ENCODE data around the gene ESYT1. TPM values are rescaled to one million over a fixed set of nuclear protein-coding genes. Genes with fewer than 3 reads are reported as not detected.

ESYT1 gene
- polyA plus RNA-seq, 1 donor from 2014 or later, result 19.6 TPM

DNA sequence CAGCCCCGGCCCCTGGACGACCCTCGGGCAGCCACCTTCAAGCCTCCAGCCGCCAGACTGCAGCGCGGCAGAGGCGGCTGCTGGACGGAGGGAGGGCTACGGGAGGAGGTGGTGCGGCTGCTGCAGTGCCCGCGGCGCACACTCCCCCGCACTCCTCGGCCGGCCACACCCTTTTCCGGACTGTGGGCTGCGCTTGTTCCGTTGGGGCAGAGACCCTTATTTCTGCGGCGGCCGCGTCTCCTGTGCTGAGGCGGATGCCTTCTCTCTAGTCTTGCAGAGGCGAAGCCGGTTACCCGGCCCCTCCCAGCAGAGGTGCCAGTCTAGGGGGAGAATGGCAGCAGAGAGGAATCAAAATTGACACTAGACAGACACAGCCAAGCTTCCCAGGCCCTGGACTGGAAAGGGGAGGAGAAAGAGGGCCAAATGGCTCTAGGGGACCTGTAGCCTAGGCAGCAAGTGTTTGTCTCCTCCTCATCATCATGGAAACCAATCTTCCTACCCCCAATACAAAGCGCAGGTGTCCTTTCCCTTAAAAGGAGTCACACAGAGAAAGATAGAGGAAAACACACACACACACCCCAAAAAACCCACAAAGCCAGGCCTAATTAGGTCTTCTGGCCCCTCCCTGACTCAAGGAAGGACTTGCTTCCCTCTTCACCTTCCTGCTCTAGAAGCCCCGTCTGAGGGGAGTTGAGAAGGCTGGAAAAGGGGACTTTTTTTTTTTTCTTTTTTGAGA is 1.3 kb downstream of the ESYT1 start:
- H3K4me2 ChIP-seq (ENCODE audit: low read length), result peak overlapping the region; percentile 74
- peak overlapping the region; percentile 33 for H2AFZ ChIP-seq (ENCODE audit: low read depth, low read length)

DNA sequence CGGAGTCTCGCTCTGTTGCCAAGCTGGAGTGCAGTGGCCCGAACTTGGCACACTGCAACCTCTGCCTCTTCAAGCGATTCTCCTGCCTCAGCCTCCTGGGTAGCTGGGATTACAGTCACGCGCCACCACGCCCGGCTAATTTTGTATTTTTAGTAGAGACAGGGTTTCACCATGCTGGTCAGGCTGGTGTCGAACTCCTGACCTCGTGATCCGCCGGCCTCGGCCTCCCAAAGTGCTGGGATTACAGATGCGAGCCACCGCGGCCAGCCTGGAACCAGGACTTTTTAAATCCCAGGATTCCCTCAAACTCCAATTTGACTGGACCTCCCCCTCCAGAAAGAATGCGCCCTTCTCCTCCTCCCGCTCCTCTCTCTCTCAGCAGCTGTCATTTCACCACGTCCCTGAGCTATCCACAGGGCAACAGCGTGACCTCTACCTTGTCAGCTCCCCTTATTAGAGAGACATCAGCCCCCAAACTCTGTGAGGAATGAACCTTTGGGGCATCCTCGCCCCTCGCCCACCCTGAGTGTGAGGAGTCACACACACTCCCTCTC is 2.0 kb downstream of the ESYT1 start:
- Histone ChIP-seq H3K9ac (ENCODE audit: low read length) (peak overlapping the region; percentile 80), H3K4me3 (ENCODE audit: low read length) (peak overlapping the region; percentile 76), H3K9me2 (ENCODE audit: insufficient read depth, low read length) (no peaks in the 10 kb centered on the region), H4K20me1 (ENCODE audit: insufficient read depth) (no peaks in the 10 kb centered on the region), H3K36me3 (ENCODE audit: insufficient read depth, low read length) (no peaks in the 10 kb centered on the region), H3K4me2 (ENCODE audit: low read length) (peak overlapping the region; percentile 74), H3K27me3 (ENCODE audit: insufficient read depth, low read depth, low read length) (no peaks in the 10 kb centered on the region), H3K9me3 (ENCODE audit: low read length) (no peaks in the 10 kb centered on the region), H3K27ac (ENCODE audit: low read length) (no peak overlapping the region), H2AFZ (ENCODE audit: low read depth, low read length) (no peak overlapping the region), H3K79me2 (replicated peaks; ENCODE audit: insufficient read depth, low read length) (no peaks in the 10 kb centered on the region), H3F3A (ENCODE audit: insufficient read depth, low read length, poor library complexity, severe bottlenecking) (no peaks in the 10 kb centered on the region)
- TF ChIP-seq RAD21 (conservative IDR thresholded peaks at IDR 0.05) (no peak), POLR2AphosphoS5 (IDR thresholded peaks at IDR 0.05) (no peak), SMC3 (conservative IDR thresholded peaks at IDR 0.05; ENCODE audit: poor library complexity) (no peak)
- TF ChIP-seq, protein P1, sequence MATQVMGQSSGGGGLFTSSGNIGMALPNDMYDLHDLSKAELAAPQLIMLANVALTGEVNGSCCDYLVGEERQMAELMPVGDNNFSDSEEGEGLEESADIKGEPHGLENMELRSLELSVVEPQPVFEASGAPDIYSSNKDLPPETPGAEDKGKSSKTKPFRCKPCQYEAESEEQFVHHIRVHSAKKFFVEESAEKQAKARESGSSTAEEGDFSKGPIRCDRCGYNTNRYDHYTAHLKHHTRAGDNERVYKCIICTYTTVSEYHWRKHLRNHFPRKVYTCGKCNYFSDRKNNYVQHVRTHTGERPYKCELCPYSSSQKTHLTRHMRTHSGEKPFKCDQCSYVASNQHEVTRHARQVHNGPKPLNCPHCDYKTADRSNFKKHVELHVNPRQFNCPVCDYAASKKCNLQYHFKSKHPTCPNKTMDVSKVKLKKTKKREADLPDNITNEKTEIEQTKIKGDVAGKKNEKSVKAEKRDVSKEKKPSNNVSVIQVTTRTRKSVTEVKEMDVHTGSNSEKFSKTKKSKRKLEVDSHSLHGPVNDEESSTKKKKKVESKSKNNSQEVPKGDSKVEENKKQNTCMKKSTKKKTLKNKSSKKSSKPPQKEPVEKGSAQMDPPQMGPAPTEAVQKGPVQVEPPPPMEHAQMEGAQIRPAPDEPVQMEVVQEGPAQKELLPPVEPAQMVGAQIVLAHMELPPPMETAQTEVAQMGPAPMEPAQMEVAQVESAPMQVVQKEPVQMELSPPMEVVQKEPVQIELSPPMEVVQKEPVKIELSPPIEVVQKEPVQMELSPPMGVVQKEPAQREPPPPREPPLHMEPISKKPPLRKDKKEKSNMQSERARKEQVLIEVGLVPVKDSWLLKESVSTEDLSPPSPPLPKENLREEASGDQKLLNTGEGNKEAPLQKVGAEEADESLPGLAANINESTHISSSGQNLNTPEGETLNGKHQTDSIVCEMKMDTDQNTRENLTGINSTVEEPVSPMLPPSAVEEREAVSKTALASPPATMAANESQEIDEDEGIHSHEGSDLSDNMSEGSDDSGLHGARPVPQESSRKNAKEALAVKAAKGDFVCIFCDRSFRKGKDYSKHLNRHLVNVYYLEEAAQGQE (IDR thresholded peaks at IDR 0.05; ENCODE audit: borderline replicate concordance), result no peak

More for the DNA sequence above, 1.3 kb downstream of the ESYT1 start:
- Histone ChIP-seq H3F3A (ENCODE audit: insufficient read depth, low read length, poor library complexity, severe bottlenecking) (no peaks in the 10 kb centered on the region), H3K79me2 (replicated peaks; ENCODE audit: insufficient read depth, low read length) (no peaks in the 10 kb centered on the region), H3K27ac (ENCODE audit: low read length) (no peak overlapping the region), H3K27me3 (ENCODE audit: insufficient read depth, low read depth, low read length) (no peaks in the 10 kb centered on the region), H3K9ac (ENCODE audit: low read length) (peak overlapping the region; percentile 80), H3K36me3 (ENCODE audit: insufficient read depth, low read length) (no peaks in the 10 kb centered on the region), H3K9me3 (ENCODE audit: low read length) (no peaks in the 10 kb centered on the region), H4K20me1 (ENCODE audit: insufficient read depth) (no peaks in the 10 kb centered on the region), H3K4me3 (ENCODE audit: low read length) (peak overlapping the region; percentile 76), H3K9me2 (ENCODE audit: insufficient read depth, low read length) (no peaks in the 10 kb centered on the region)
- TF ChIP-seq POLR2AphosphoS5 (IDR thresholded peaks at IDR 0.05) (peak; percentile 16), TAF1 (IDR thresholded peaks at IDR 0.05; ENCODE audit: low read depth) (no peak)

DNA sequence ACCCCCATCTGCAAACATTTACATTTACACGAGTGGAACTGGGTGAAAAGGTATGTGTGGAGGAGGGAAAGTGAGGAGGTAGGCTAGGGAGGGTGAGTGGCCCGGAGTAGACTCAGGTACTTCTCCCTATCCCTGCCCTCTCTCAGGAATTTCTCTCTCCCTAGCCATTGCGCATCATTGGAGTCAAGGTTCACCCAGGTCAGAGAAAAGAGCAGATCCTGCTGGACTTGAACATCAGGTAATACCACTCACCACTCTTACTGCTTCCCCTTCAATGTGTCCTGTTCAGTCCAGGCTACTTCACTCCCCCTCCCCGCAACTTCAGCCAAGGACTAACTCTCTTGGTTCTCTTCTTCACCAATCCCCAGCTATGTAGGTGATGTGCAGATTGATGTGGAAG is 2.8 kb downstream of the ESYT1 start:
- Histone ChIP-seq H3K4me3 (ENCODE audit: low read length) (no peak overlapping the region), H4K20me1 (ENCODE audit: insufficient read depth) (no peaks in the 10 kb centered on the region), H3K4me2 (ENCODE audit: low read length) (no peak overlapping the region), H3F3A (ENCODE audit: insufficient read depth, low read length, poor library complexity, severe bottlenecking) (no peaks in the 10 kb centered on the region), H3K27ac (ENCODE audit: low read length) (no peak overlapping the region), H3K36me3 (ENCODE audit: insufficient read depth, low read length) (no peaks in the 10 kb centered on the region), H3K9me2 (ENCODE audit: insufficient read depth, low read length) (no peaks in the 10 kb centered on the region), H3K79me2 (replicated peaks; ENCODE audit: insufficient read depth, low read length) (no peaks in the 10 kb centered on the region), H3K9me3 (ENCODE audit: low read length) (no peaks in the 10 kb centered on the region), H3K9ac (ENCODE audit: low read length) (no peak overlapping the region), H3K27me3 (ENCODE audit: insufficient read depth, low read depth, low read length) (no peaks in the 10 kb centered on the region), H2AFZ (ENCODE audit: low read depth, low read length) (no peak overlapping the region)
- TF ChIP-seq TAF1 (IDR thresholded peaks at IDR 0.05; ENCODE audit: low read depth) (no peak), RAD21 (conservative IDR thresholded peaks at IDR 0.05) (no peak), EZH2 (IDR thresholded peaks at IDR 0.05; ENCODE audit: borderline replicate concordance, insufficient read depth, low read length, poor library complexity, severe bottlenecking) (no peak), EP300 (conservative IDR thresholded peaks at IDR 0.05; ENCODE audit: poor library complexity, severe bottlenecking) (no peak), MXI1 (conservative IDR thresholded peaks at IDR 0.05; ENCODE audit: poor library complexity, severe bottlenecking) (no peak), SMC3 (conservative IDR thresholded peaks at IDR 0.05; ENCODE audit: poor library complexity) (no peak), POLR2AphosphoS5 (IDR thresholded peaks at IDR 0.05) (no peak)
- TF ChIP-seq, protein P2, sequence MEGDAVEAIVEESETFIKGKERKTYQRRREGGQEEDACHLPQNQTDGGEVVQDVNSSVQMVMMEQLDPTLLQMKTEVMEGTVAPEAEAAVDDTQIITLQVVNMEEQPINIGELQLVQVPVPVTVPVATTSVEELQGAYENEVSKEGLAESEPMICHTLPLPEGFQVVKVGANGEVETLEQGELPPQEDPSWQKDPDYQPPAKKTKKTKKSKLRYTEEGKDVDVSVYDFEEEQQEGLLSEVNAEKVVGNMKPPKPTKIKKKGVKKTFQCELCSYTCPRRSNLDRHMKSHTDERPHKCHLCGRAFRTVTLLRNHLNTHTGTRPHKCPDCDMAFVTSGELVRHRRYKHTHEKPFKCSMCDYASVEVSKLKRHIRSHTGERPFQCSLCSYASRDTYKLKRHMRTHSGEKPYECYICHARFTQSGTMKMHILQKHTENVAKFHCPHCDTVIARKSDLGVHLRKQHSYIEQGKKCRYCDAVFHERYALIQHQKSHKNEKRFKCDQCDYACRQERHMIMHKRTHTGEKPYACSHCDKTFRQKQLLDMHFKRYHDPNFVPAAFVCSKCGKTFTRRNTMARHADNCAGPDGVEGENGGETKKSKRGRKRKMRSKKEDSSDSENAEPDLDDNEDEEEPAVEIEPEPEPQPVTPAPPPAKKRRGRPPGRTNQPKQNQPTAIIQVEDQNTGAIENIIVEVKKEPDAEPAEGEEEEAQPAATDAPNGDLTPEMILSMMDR (IDR thresholded peaks at IDR 0.05; ENCODE audit: poor library complexity, severe bottlenecking), result no peak
- TF ChIP-seq, protein P1 (IDR thresholded peaks at IDR 0.05; ENCODE audit: borderline replicate concordance), result no peak
